K562 (cell line): ENCODE results near the gene SLC6A6. TPM values are rescaled to one million over a fixed set of nuclear protein-coding genes. Genes with fewer than 3 reads are reported as not detected.
A peak's percentile ranks its signal among the peaks of the same experiment; 100 is the strongest.

Source experiments
- ASH1L ChIP-seq: fragments of 450-650 bp; IDR thresholded peaks from 2 replicates; pipeline ENCODE4 v1.6.1; 2018; ENCODE audit warnings: borderline replicate concordance, mild to moderate bottlenecking, low read depth; ENCODE audit not compliant: partially characterized antibody
- BRCA1 ChIP-seq, 2 experiments: fragments of 450-650 bp in 1 of 2; sonication (generic) in 1 of 2; formaldehyde crosslinking in 1 of 2; IDR thresholded peaks; 2 replicates each; pipeline versions ENCODE4 v1.5.0 to v1.6.1; 2017 to 2020; ENCODE audit warnings: mild to moderate bottlenecking in 1 of 2, missing genetic modification reagents in 1 of 2
- BRF1 ChIP-seq: IDR thresholded peaks from 3 replicates; pipeline ENCODE4 v1.6.1; 2011; ENCODE audit warnings: borderline replicate concordance, mild to moderate bottlenecking; ENCODE audit not compliant: insufficient read length; ENCODE audit errors: extremely low read depth
- CBFB ChIP-seq: sonication (generic); formaldehyde crosslinking; IDR thresholded peaks from 2 replicates; pipeline ENCODE4 v1.4.0; 2020; ENCODE audit warnings: mild to moderate bottlenecking, missing genetic modification reagents
- GATAD2A ChIP-seq: fragments of 450-650 bp; IDR thresholded peaks from 2 replicates; pipeline ENCODE4 v1.6.1; 2017
- HDAC2 ChIP-seq: fragments of 450-650 bp; IDR thresholded peaks from 2 replicates; pipeline ENCODE4 v1.6.1; 2016; ENCODE audit warnings: mild to moderate bottlenecking
- HNRNPK ChIP-seq: fragments of 200-400 bp; formaldehyde crosslinking; IDR thresholded peaks from one replicate; pipeline ENCODE4 v1.6.1; 2018; ENCODE audit warnings: mild to moderate bottlenecking, low read depth, low read length; ENCODE audit not compliant: poor library complexity, severe bottlenecking
- KAT7 ChIP-seq: sonication (generic); formaldehyde crosslinking; IDR thresholded peaks from 2 replicates; pipeline ENCODE4 v1.8.0; 2022; ENCODE audit warnings: missing genetic modification reagents, mild to moderate bottlenecking, borderline replicate concordance
- KDM5B ChIP-seq: fragments of 200-600 bp; sonication (generic); IDR thresholded peaks from 2 replicates; pipeline ENCODE4 v1.6.1; 2012; ENCODE audit warnings: low read depth, mild to moderate bottlenecking, moderate library complexity, low read length, control low read depth, inconsistent platforms; ENCODE audit not compliant: insufficient replicate concordance
- NFRKB ChIP-seq: fragments of 450-650 bp; IDR thresholded peaks from 2 replicates; pipeline ENCODE4 v1.6.1; 2016; ENCODE audit warnings: low read depth
- NRF1 ChIP-seq, 2 experiments: fragments of 450-650 bp; IDR thresholded peaks in 1 of 2; conservative IDR thresholded peaks in 1 of 2; 2 replicates each; pipeline ENCODE4 v1.6.1; 2014; ENCODE audit warnings: mild to moderate bottlenecking in 2 of 2
- PTRF ChIP-seq: fragments of 450-650 bp; IDR thresholded peaks from 2 replicates; pipeline ENCODE4 v1.6.1; 2016; ENCODE audit warnings: mild to moderate bottlenecking, missing genetic modification characterization, missing compliant biosample characterization
- PYGO2 ChIP-seq: fragments of 450-650 bp; IDR thresholded peaks from 2 replicates; pipeline ENCODE4 v1.6.1; 2016; ENCODE audit warnings: mild to moderate bottlenecking, missing genetic modification characterization, moderate library complexity, missing compliant biosample characterization
- RBFOX2 ChIP-seq: fragments of 200-400 bp; formaldehyde crosslinking; IDR thresholded peaks from 2 replicates; pipeline ENCODE4 v1.6.1; 2017; ENCODE audit warnings: low read depth, mild to moderate bottlenecking, low read length, moderate library complexity
- RUNX1 ChIP-seq: sonication (generic); IDR thresholded peaks from 2 replicates; pipeline ENCODE4 v1.6.1; 2016; ENCODE audit warnings: antibody characterized with exemption, low read depth
- SIN3B ChIP-seq: fragments of 450-650 bp; IDR thresholded peaks from 2 replicates; pipeline ENCODE4 v1.6.1; 2017; ENCODE audit warnings: low read depth, mild to moderate bottlenecking, moderate library complexity
- TCF7L2 ChIP-seq: fragments of 150-350 bp; IDR thresholded peaks from 2 replicates; pipeline ENCODE4 v1.6.1; 2016; ENCODE audit warnings: low read depth, mild to moderate bottlenecking, low read length, moderate library complexity
- ZNF224 ChIP-seq: sonication (generic); formaldehyde crosslinking; IDR thresholded peaks from 2 replicates; pipeline ENCODE4 v1.8.0; 2022; ENCODE audit warnings: mild to moderate bottlenecking, missing genetic modification reagents
- ZNF282 ChIP-seq: sonication (generic); formaldehyde crosslinking; IDR thresholded peaks from 2 replicates; pipeline ENCODE4 v1.8.1; 2023; ENCODE audit warnings: missing genetic modification reagents
- ZNF551 ChIP-seq: fragments of 250-450 bp; sonication (Bioruptor Pico); IDR thresholded peaks from 2 replicates; pipeline ENCODE4 v1.5.0; 2021; ENCODE audit warnings: mild to moderate bottlenecking, moderate library complexity
- ZNF583 ChIP-seq: fragments of 250-450 bp; sonication (Bioruptor Pico); IDR thresholded peaks from 2 replicates; pipeline ENCODE4 v1.4.0; 2020
- ZNF77 ChIP-seq: fragments of 250-450 bp; sonication (Bioruptor Pico); IDR thresholded peaks from 2 replicates; pipeline ENCODE4 v1.5.0; 2020
- polyA plus RNA-seq, 8 experiments: library from polyadenylated mRNA; depleted of rRNA in 4 of 8; stranded (reverse) in 5 of 8; unstranded in 3 of 8; fragments of >200 nt; fragmentation: Nextera tagmentation in 2 of 8; fragmentation: Illumina TruSeq in 1 of 8; extraction: Ambion mirVana in 2 of 8; extraction: Trizol in 1 of 8; gene quantifications; 2 replicates each; pipeline versions ENCODE4 v1.2.1 to v1.2.3, GENCODE V29; 2011 to 2014; ENCODE audit warnings: inconsistent platforms in 1 of 8, missing spikeins in 1 of 8
- total RNA-seq, 7 experiments: library from RNA; depleted of rRNA in 6 of 7; stranded (reverse); fragments of >200 nt in 6 of 7; fragmentation: Illumina TruSeq in 2 of 7; extraction: Trizol in 2 of 7; gene quantifications; 2 replicates each; pipeline versions ENCODE4 v1.2.1 to v1.2.3, GENCODE V29; 2011 to 2021; ENCODE audit warnings: low replicate concordance in 1 of 7
- TF ChIP-seq, protein P1 (sequence below): sonication (generic); formaldehyde crosslinking; IDR thresholded peaks from 2 replicates; pipeline ENCODE4 v1.8.0; 2022; ENCODE audit warnings: mild to moderate bottlenecking, missing genetic modification reagents
- TF ChIP-seq, protein P2 (sequence below): IDR thresholded peaks from 3 replicates; pipeline ENCODE4 v1.6.1; 2011; ENCODE audit warnings: borderline replicate concordance, mild to moderate bottlenecking, moderate library complexity; ENCODE audit not compliant: insufficient read length; ENCODE audit errors: extremely low read depth
- TF ChIP-seq, protein P3 (sequence below), 2 experiments: IDR thresholded peaks; 2 replicates each; pipeline ENCODE4 v1.6.1; 2011; ENCODE audit warnings: borderline replicate concordance in 1 of 2, control low read depth in 1 of 2, low read depth in 1 of 2, low read length in 1 of 2, mild to moderate bottlenecking in 1 of 2, mixed read lengths in 1 of 2, moderate library complexity in 1 of 2; ENCODE audit not compliant: insufficient read depth in 1 of 2, insufficient read length in 1 of 2, poor library complexity in 1 of 2, severe bottlenecking in 1 of 2; ENCODE audit errors: extremely low read depth in 1 of 2

The SLC6A6 gene
- total and polyA plus RNA-seq, 9 of the 15 experiments (the other 6 are each of a cell fraction or from before 2014, with no cell fraction given) = 12.3 to 203 (median 93.2) TPM

DNA sequence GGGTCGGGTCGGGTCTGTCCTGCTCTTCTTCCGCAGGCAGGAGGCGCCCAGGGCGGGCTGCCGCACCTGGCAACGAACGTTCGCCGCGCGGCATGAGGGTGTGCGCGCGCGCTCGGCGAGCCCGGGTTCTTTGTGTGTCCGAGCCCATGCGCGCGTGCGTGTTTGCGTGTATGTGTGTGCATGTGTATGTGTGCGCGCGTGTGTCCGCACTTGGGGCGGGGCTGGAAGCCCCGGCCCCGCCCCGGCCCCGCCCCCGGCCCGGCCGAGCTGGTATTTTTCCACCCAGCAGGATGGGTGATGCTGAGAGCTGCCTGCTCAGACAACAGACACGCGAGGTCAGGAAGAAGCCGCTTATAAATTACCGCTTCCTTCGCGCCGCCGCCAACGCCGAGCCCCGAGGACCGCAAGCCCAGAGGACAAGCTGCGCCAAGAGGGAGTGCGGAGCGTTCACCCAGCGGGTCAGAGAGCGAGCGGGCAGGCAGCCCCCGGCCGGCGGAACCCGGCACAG is at the start of gene SLC6A6 (continued):
- no peak for TF ChIP-seq HNRNPK
- TF ChIP-seq GATAD2A = 0 out of 2 replicates have a peak, but pooled peaks have one; percentile 30
- TF ChIP-seq TCF7L2 = no peak
- TF ChIP-seq BRCA1 (IDR thresholded peaks at IDR 0.05) = no peak
- TF ChIP-seq BRCA1 (CRISPR knock-in tag; IDR thresholded peaks at IDR 0.05) = no peak
- TF ChIP-seq, protein P1, sequence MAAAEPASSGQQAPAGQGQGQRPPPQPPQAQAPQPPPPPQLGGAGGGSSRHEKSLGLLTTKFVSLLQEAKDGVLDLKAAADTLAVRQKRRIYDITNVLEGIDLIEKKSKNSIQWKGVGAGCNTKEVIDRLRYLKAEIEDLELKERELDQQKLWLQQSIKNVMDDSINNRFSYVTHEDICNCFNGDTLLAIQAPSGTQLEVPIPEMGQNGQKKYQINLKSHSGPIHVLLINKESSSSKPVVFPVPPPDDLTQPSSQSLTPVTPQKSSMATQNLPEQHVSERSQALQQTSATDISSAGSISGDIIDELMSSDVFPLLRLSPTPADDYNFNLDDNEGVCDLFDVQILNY = no peak
- 0 out of 2 replicates have a peak, but pooled peaks have one; percentile 15 for TF ChIP-seq RUNX1
- TF ChIP-seq NRF1 (conservative IDR thresholded peaks at IDR 0.05 in 1 of 2, IDR thresholded peaks at IDR 0.05 in 1 of 2) = peak; percentile 91 to 92
- TF ChIP-seq HDAC2 = 0 out of 2 replicates have a peak, but pooled peaks have one; percentile 15
- peak; percentile 25 for TF ChIP-seq KDM5B
- no peak for TF ChIP-seq NFRKB
- TF ChIP-seq, protein P2, sequence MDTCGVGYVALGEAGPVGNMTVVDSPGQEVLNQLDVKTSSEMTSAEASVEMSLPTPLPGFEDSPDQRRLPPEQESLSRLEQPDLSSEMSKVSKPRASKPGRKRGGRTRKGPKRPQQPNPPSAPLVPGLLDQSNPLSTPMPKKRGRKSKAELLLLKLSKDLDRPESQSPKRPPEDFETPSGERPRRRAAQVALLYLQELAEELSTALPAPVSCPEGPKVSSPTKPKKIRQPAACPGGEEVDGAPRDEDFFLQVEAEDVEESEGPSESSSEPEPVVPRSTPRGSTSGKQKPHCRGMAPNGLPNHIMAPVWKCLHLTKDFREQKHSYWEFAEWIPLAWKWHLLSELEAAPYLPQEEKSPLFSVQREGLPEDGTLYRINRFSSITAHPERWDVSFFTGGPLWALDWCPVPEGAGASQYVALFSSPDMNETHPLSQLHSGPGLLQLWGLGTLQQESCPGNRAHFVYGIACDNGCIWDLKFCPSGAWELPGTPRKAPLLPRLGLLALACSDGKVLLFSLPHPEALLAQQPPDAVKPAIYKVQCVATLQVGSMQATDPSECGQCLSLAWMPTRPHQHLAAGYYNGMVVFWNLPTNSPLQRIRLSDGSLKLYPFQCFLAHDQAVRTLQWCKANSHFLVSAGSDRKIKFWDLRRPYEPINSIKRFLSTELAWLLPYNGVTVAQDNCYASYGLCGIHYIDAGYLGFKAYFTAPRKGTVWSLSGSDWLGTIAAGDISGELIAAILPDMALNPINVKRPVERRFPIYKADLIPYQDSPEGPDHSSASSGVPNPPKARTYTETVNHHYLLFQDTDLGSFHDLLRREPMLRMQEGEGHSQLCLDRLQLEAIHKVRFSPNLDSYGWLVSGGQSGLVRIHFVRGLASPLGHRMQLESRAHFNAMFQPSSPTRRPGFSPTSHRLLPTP = no peak
- peak; percentile 87 for TF ChIP-seq RBFOX2
- TF ChIP-seq PYGO2 = no peak
- TF ChIP-seq ZNF551 = no peak
- TF ChIP-seq ASH1L = no peak
- TF ChIP-seq BRF1 = no peak
- 0 out of 2 replicates have a peak, but pooled peaks have one; percentile 22 for TF ChIP-seq ZNF583 (CRISPR knock-in tag)
- TF ChIP-seq ZNF77 (CRISPR knock-in tag) = no peak
- no peak for TF ChIP-seq CBFB (CRISPR knock-in tag)
- TF ChIP-seq ZNF224 (CRISPR knock-in tag) = no peak
- TF ChIP-seq KAT7 (CRISPR knock-in tag) = no peak
- TF ChIP-seq, protein P3, sequence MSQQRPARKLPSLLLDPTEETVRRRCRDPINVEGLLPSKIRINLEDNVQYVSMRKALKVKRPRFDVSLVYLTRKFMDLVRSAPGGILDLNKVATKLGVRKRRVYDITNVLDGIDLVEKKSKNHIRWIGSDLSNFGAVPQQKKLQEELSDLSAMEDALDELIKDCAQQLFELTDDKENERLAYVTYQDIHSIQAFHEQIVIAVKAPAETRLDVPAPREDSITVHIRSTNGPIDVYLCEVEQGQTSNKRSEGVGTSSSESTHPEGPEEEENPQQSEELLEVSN (IDR thresholded peaks at IDR 0.05; ENCODE audit: borderline replicate concordance in 1 of 2, extremely low read depth in 1 of 2, insufficient read depth in 1 of 2, insufficient read length in 1 of 2, low read depth in 1 of 2, low read length in 1 of 2, poor library complexity in 1 of 2, severe bottlenecking in 1 of 2) = peak; percentile 86 to 89
- TF ChIP-seq SIN3B = no peak
- TF ChIP-seq ZNF282 (CRISPR knock-in tag) = 0 out of 2 replicates have a peak, but pooled peaks have one; percentile 45
- TF ChIP-seq PTRF (tag) = no peak
